SK-N-SH (cell line): ENCODE measurements around the gene ACSBG1. TPM values are rescaled to one million over a fixed set of nuclear protein-coding genes. Genes with fewer than 3 reads are reported as not detected.

Experiments
- CTCF ChIA-PET: fragments of 300-600, 350-600 bp; formaldehyde crosslinking; extraction: SDS; loops from one replicate; lab custom pipeline; 2021; lab: Yijun Ruan, JAX
- POLR2A ChIA-PET: fragments of 350-600 bp; sonication (Branson Sonifier 250); formaldehyde crosslinking; extraction: SDS; loops from one replicate; lab custom pipeline; 2020; ENCODE audit warnings: antibody characterized with exemption, inconsistent platforms; lab: Yijun Ruan, JAX
- DNase-seq: peaks from one replicate; pipeline ENCODE4 v3.0.0; 2012
- H2AFZ ChIP-seq: fragments of 200-600 bp; sonication (generic); 2 replicates; pipeline ENCODE4 v1.8.1; 2016; ENCODE audit warnings: antibody characterized with exemption, mild to moderate bottlenecking, low read depth
- H3F3A ChIP-seq: fragments of 200-600 bp; sonication (generic); replicated peaks from 2 replicates; pipeline ENCODE3; 2016; ENCODE audit warnings: antibody characterized with exemption, mild to moderate bottlenecking; ENCODE audit not compliant: insufficient read depth
- H3K27ac ChIP-seq, 2 experiments: fragments of 200-500 bp in 1 of 2; fragments of 200-600 bp in 1 of 2; sonication (Bioruptor generic) in 1 of 2; sonication (generic), shearing (Covaris generic) in 1 of 2; 2 replicates each; pipeline versions ENCODE4 v1.5.1 to v1.6.1; 2014 to 2016; ENCODE audit warnings: low read depth in 2 of 2, inconsistent platforms in 1 of 2, low read length in 1 of 2, mild to moderate bottlenecking in 1 of 2, mixed read lengths in 1 of 2
- H3K27me3 ChIP-seq: fragments of 200-600 bp; sonication (generic), shearing (Covaris generic); 2 replicates; pipeline ENCODE4 v1.6.1; 2016; ENCODE audit warnings: mixed run types; ENCODE audit not compliant: insufficient read depth
- H3K36me3 ChIP-seq, 2 experiments: fragments of 200-500 bp in 1 of 2; fragments of 200-600 bp in 1 of 2; sonication (Bioruptor generic) in 1 of 2; sonication (generic) in 1 of 2; replicated peaks in 1 of 2; 2 replicates each; pipeline versions ENCODE3 to v1.5.1; 2014 to 2016; ENCODE audit warnings: low read length in 1 of 2, mild to moderate bottlenecking in 1 of 2; ENCODE audit not compliant: insufficient read depth in 2 of 2, control insufficient read depth in 1 of 2
- H3K4me1 ChIP-seq, 2 experiments: fragments of 200-500 bp in 1 of 2; fragments of 200-600 bp in 1 of 2; sonication (Bioruptor generic) in 1 of 2; sonication (generic), shearing (Covaris generic) in 1 of 2; 2 replicates each; pipeline versions ENCODE4 v1.5.1 to v1.6.1; 2014 to 2016; ENCODE audit warnings: low read depth in 1 of 2, low read length in 1 of 2, mixed run types in 1 of 2; ENCODE audit not compliant: insufficient read depth in 2 of 2, control insufficient read depth in 1 of 2
- H3K4me2 ChIP-seq: fragments of 200-600 bp; sonication (generic), shearing (Covaris generic); 2 replicates; pipeline ENCODE4 v1.6.1; 2017; ENCODE audit warnings: mixed run types
- H3K4me3 ChIP-seq, 2 experiments: fragments of 200-500 bp in 1 of 2; fragments of 200-600 bp in 1 of 2; sonication (Bioruptor generic) in 1 of 2; sonication (generic), shearing (Covaris generic) in 1 of 2; 2 replicates each; pipeline versions ENCODE4 v1.5.1 to v1.8.1; 2014 to 2016; ENCODE audit warnings: low read depth in 2 of 2, inconsistent platforms in 1 of 2, low read length in 1 of 2, mild to moderate bottlenecking in 1 of 2, mixed read lengths in 1 of 2, moderate library complexity in 1 of 2
- H3K79me2 ChIP-seq: fragments of 200-600 bp; sonication (generic); 2 replicates; pipeline ENCODE4 v1.8.1; 2017; ENCODE audit warnings: mild to moderate bottlenecking; ENCODE audit not compliant: insufficient read depth
- H3K9ac ChIP-seq: fragments of 200-600 bp; sonication (generic); 2 replicates; pipeline ENCODE4 v1.6.1; 2017; ENCODE audit warnings: mixed run types
- H3K9me2 ChIP-seq: fragments of 200-600 bp; sonication (generic); 2 replicates; pipeline ENCODE4 v1.6.1; 2017; ENCODE audit warnings: mixed run types
- H3K9me3 ChIP-seq: fragments of 200-600 bp; sonication (generic); 2 replicates; pipeline ENCODE4 v1.6.1; 2017; ENCODE audit warnings: mixed run types, mild to moderate bottlenecking, moderate library complexity
- H4K20me1 ChIP-seq: fragments of 200-600 bp; sonication (generic); 2 replicates; pipeline ENCODE4 v1.6.1; 2017; ENCODE audit warnings: mild to moderate bottlenecking, mixed run types; ENCODE audit not compliant: insufficient read depth
- ELF1 ChIP-seq: IDR thresholded peaks from 2 replicates; pipeline ENCODE4 v1.4.0; 2012
- EZH2phosphoT487 ChIP-seq: fragments of 200-600 bp; sonication (generic); IDR thresholded peaks from 2 replicates; pipeline ENCODE4 v1.6.1; 2017; ENCODE audit warnings: low read depth, mixed run types, mild to moderate bottlenecking, antibody characterized with exemption, moderate library complexity, borderline replicate concordance
- FOXJ3 ChIP-seq: sonication (generic); formaldehyde crosslinking; IDR thresholded peaks from 2 replicates; pipeline ENCODE4 v1.5.1; 2020; ENCODE audit warnings: mild to moderate bottlenecking, missing genetic modification reagents
- GABPA ChIP-seq: IDR thresholded peaks from 2 replicates; pipeline ENCODE4 v1.4.0; 2012; ENCODE audit warnings: low read depth, mild to moderate bottlenecking
- GATA2 ChIP-seq: sonication (generic); formaldehyde crosslinking; IDR thresholded peaks from 2 replicates; pipeline ENCODE4 v1.5.0; 2020; ENCODE audit warnings: mild to moderate bottlenecking, missing genetic modification reagents
- MEF2A ChIP-seq: IDR thresholded peaks from 2 replicates; pipeline ENCODE4 v1.4.0; 2012; ENCODE audit warnings: low read depth, borderline replicate concordance
- MXI1 ChIP-seq: IDR thresholded peaks from 2 replicates; pipeline ENCODE4 v1.6.1; 2012; ENCODE audit warnings: mild to moderate bottlenecking, low read depth, low read length, improper control_type of control experiment
- NFIC ChIP-seq: IDR thresholded peaks from 2 replicates; pipeline ENCODE4 v1.4.0; 2012; ENCODE audit warnings: borderline replicate concordance
- NRF1 ChIP-seq: IDR thresholded peaks from 2 replicates; pipeline ENCODE4 v1.6.1; 2012; ENCODE audit warnings: low read depth, mild to moderate bottlenecking, low read length
- PBX3 ChIP-seq: IDR thresholded peaks from 2 replicates; pipeline ENCODE4; 2012
- RAD21 ChIP-seq: IDR thresholded peaks from 2 replicates; pipeline ENCODE4 v1.6.1; 2012; ENCODE audit warnings: mild to moderate bottlenecking, low read length
- RCOR1 ChIP-seq: fragments of 150-350 bp; IDR thresholded peaks from 2 replicates; pipeline ENCODE4 v1.6.1; 2017; ENCODE audit warnings: antibody characterized with exemption, low read length
- RXRA ChIP-seq: IDR thresholded peaks from 2 replicates; pipeline ENCODE4 v1.4.0; 2012; ENCODE audit warnings: low read depth, mild to moderate bottlenecking, borderline replicate concordance
- SIN3A ChIP-seq: IDR thresholded peaks from 2 replicates; pipeline ENCODE4 v1.6.1; 2012; ENCODE audit warnings: low read depth, mild to moderate bottlenecking, low read length, moderate library complexity, borderline replicate concordance
- SMC3 ChIP-seq: IDR thresholded peaks from 2 replicates; pipeline ENCODE4 v1.6.1; 2012; ENCODE audit warnings: low read depth, low read length, improper control_type of control experiment
- TCF12 ChIP-seq: IDR thresholded peaks from 2 replicates; pipeline ENCODE4 v1.4.0; 2012
- TEAD4 ChIP-seq: IDR thresholded peaks from 2 replicates; pipeline ENCODE4 v1.4.0; 2012; ENCODE audit warnings: mild to moderate bottlenecking, borderline replicate concordance; ENCODE audit not compliant: insufficient read depth
- YY1 ChIP-seq: IDR thresholded peaks from 2 replicates; pipeline ENCODE4 v1.4.0; 2012; ENCODE audit warnings: low read depth, mild to moderate bottlenecking
- whole genome bisulfite sequencing: methylation state at CpG from one replicate; pipeline ENCODE4 v1.1.6; 2017; ENCODE audit warnings: low lambda C conversion rate; 5-methylcytosine and 5-hydroxymethylcytosine counted together
- polyA plus RNA-seq, 3 experiments: library from polyadenylated mRNA; depleted of rRNA; stranded (reverse); fragments of >200 nt; gene quantifications; 2 replicates each; pipeline ENCODE4 v1.2.3, GENCODE V29; 2012
- TF ChIP-seq, protein P1 (sequence below): IDR thresholded peaks from 2 replicates; pipeline ENCODE4 v1.6.1; 2012; ENCODE audit warnings: mild to moderate bottlenecking, low read depth, low read length, moderate library complexity
- TF ChIP-seq, protein P2 (sequence below): fragments of 150-350 bp; IDR thresholded peaks from 2 replicates; pipeline ENCODE4 v1.6.1; 2017; ENCODE audit warnings: antibody characterized with exemption, low read length, low read depth, borderline replicate concordance

ACSBG1 gene
- polyA plus RNA-seq, 1 of the 3 experiments (the other 2 are of a cell fraction): under 0.01 TPM

DNA sequence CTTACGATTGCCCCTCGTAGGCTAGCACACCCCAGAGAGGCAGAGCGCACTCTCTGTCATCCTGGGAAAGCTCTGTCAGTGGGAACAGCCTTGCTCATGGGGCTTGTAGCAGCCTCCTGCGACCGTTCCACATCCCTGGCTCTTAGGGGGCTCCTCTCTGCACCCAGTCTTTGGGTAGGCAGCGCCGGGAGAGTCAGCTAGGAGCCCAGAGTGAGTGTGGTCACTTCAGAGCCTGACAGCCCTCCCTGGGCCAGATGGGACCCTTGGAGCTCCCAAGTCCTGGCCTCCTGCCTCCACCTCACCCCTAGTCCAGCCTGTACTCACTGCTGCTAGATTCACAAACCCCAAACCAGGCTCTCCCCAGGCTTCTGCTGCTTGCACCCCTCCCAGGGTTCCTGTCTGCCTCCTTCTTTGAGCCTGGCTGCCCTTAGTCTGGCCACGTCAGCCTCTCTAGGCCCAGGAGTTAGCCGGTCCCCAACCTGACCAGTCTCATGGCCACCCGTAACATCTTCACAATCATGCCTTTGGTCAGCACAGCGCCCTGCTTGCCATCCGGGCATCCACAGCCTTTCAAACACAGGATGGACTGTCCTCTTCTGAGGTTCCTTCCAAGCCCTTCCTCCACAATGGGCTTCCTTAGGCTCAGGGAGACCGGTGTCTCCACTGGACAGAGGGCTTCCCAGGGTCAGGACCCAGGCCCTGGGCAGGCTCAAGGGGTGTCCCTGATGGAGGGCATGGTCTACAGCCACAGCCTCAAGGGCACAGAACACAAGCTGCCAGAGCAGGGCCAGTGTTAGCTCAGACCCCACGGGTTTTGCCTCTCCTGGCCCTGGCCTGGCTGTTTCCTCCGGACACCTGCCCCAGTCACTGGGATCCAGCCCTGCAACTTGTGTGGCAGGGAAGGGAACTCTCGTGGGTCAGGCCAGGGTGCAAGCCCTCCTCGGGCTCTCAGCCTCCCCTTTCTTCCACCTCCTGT lies 4.6 kb downstream of the ACSBG1 start:
- WGBS: 78% methylated on average over 14 of the region's 17 CpGs
- Histone ChIP-seq H3K9ac (no peak overlapping the region), H3K4me3 (no peak overlapping the region), H3K4me1 (no peaks in the 10 kb centered on the region), H4K20me1 (no peaks in the 10 kb centered on the region), H3K27ac (no peak overlapping the region), H3K4me2 (no peak overlapping the region), H3K9me3 (no peaks in the 10 kb centered on the region), H3K9me2 (no peaks in the 10 kb centered on the region), H2AFZ (no peak overlapping the region), H3K36me3 (no peaks in the 10 kb centered on the region), H3F3A (peaks cover 7% of the 10 kb centered on the region), H3K27me3 (no peaks in the 10 kb centered on the region; the same call in 1 of the 2 replicates), H3K79me2 (no peaks in the 10 kb centered on the region)
- ChIA-PET CTCF (interaction anchor here (0.6 to 6.5 kb wide), 3 partner anchors 11 to 327 kb away, joined by 3 to 54 read pairs (median 3); no protein-coding TSS in a partner anchor), POLR2A (no interaction called here)
- TF ChIP-seq NRF1 (no peak), EZH2phosphoT487 (no peak), GABPA (no peak), MEF2A (no peak), SMC3 (no peak), NFIC (no peak), RCOR1 (no peak), ELF1 (no peak)
- TF ChIP-seq, protein P1, sequence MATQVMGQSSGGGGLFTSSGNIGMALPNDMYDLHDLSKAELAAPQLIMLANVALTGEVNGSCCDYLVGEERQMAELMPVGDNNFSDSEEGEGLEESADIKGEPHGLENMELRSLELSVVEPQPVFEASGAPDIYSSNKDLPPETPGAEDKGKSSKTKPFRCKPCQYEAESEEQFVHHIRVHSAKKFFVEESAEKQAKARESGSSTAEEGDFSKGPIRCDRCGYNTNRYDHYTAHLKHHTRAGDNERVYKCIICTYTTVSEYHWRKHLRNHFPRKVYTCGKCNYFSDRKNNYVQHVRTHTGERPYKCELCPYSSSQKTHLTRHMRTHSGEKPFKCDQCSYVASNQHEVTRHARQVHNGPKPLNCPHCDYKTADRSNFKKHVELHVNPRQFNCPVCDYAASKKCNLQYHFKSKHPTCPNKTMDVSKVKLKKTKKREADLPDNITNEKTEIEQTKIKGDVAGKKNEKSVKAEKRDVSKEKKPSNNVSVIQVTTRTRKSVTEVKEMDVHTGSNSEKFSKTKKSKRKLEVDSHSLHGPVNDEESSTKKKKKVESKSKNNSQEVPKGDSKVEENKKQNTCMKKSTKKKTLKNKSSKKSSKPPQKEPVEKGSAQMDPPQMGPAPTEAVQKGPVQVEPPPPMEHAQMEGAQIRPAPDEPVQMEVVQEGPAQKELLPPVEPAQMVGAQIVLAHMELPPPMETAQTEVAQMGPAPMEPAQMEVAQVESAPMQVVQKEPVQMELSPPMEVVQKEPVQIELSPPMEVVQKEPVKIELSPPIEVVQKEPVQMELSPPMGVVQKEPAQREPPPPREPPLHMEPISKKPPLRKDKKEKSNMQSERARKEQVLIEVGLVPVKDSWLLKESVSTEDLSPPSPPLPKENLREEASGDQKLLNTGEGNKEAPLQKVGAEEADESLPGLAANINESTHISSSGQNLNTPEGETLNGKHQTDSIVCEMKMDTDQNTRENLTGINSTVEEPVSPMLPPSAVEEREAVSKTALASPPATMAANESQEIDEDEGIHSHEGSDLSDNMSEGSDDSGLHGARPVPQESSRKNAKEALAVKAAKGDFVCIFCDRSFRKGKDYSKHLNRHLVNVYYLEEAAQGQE: no peak
- TF ChIP-seq, protein P2, sequence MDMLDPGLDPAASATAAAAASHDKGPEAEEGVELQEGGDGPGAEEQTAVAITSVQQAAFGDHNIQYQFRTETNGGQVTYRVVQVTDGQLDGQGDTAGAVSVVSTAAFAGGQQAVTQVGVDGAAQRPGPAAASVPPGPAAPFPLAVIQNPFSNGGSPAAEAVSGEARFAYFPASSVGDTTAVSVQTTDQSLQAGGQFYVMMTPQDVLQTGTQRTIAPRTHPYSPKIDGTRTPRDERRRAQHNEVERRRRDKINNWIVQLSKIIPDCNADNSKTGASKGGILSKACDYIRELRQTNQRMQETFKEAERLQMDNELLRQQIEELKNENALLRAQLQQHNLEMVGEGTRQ: no peak
- DNase-seq: no peak

DNA sequence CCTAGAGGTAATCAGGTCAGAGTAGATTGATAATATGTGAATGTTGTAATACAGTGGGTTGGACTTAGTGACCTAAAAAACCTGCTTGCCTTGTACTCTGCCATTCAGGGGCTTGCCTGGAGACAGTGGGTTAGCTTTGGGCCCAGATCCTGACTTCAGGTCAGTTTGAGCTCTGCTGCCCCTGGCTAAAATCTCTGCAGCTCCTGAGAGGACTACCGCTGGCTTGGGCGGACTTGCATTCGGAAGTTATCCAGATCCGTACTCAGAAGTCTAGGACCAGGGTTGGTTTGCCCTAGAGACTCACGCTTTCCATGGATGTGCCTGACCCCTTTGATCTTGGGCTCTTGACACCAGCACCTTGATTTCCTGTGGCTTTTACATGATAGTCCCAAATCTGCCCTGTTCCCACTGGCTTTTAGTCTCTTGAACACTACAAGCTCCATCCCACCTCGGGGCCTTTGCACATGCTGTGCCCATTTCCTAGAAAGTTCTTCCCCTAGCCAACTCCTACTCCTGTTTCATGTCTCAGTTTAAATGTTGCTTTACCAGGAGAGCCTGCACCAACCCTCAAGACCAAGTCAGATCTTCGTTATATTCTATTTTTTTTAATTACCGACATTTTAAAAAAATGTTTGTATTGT lies 5.9 kb downstream of the ACSBG1 start:
- H3F3A ChIP-seq: peaks cover 7% of the 10 kb centered on the region
- no peaks in the 10 kb centered on the region for H3K36me3 ChIP-seq
- no peak overlapping the region for H3K4me2 ChIP-seq
- no peaks in the 10 kb centered on the region for H3K79me2 ChIP-seq
- no peak overlapping the region for H3K27ac ChIP-seq
- no peak overlapping the region for H3K4me3 ChIP-seq
- no peak overlapping the region for H2AFZ ChIP-seq
- no peaks in the 10 kb centered on the region for H4K20me1 ChIP-seq
- WGBS: 73% methylated on average over 7 of the region's 8 CpGs
- ChIA-PET CTCF (interaction anchor here (1.4 to 6.5 kb wide), 3 partner anchors 12 to 326 kb away, joined by 3 to 54 read pairs (median 3); no protein-coding TSS in a partner anchor), POLR2A (no interaction called here)
- no peaks in the 10 kb centered on the region for H3K9me3 ChIP-seq
- H3K9me2 ChIP-seq: no peaks in the 10 kb centered on the region
- no peak for DNase-seq
- H3K9ac ChIP-seq: no peak overlapping the region
- H3K27me3 ChIP-seq: no peaks in the 10 kb centered on the region; the same call in 1 of the 2 replicates
- H3K4me1 ChIP-seq: no peaks in the 10 kb centered on the region
- TF ChIP-seq FOXJ3 (no peak), SMC3 (no peak), ELF1 (no peak), RXRA (no peak), EZH2phosphoT487 (no peak), SIN3A (no peak), GATA2 (no peak), TCF12 (no peak), MXI1 (no peak), PBX3 (no peak), YY1 (no peak), TEAD4 (no peak), RAD21 (no peak)
- TF ChIP-seq, protein P2: no peak
